T-helper 2 cell treated with Interferon-gamma antibody and Interleukin-4, amounts not matched to agents 5 μg/mL and 100 μg/mL, for 36 hours (primary cell): ENCODE measurements around the gene ART3.

ENCODE experiments used
- DNase-seq: peaks from one replicate; pipeline ENCODE4 v3.0.0; 2021; ENCODE audit warnings: low spot score
- H3K27ac Mint-ChIP-seq: one replicate; pipeline ENCODE4 v1.8.0; 2021; ENCODE audit warnings: mild to moderate bottlenecking, mixed read lengths
- H3K27me3 Mint-ChIP-seq: one replicate; pipeline ENCODE4 v1.8.0; 2021; ENCODE audit warnings: low read depth, mixed read lengths
- H3K36me3 Mint-ChIP-seq: one replicate; pipeline ENCODE4 v1.8.0; 2021; ENCODE audit warnings: low read depth, mixed read lengths
- H3K4me1 Mint-ChIP-seq: one replicate; pipeline ENCODE4 v1.8.0; 2021; ENCODE audit warnings: low read depth, mixed read lengths
- H3K4me3 Mint-ChIP-seq: one replicate; pipeline ENCODE4 v1.8.0; 2022; ENCODE audit warnings: mild to moderate bottlenecking, moderate library complexity, mixed read lengths
- H3K9me3 Mint-ChIP-seq: one replicate; pipeline ENCODE4 v1.8.0; 2021; ENCODE audit warnings: mixed read lengths

Gene ART3

DNA sequence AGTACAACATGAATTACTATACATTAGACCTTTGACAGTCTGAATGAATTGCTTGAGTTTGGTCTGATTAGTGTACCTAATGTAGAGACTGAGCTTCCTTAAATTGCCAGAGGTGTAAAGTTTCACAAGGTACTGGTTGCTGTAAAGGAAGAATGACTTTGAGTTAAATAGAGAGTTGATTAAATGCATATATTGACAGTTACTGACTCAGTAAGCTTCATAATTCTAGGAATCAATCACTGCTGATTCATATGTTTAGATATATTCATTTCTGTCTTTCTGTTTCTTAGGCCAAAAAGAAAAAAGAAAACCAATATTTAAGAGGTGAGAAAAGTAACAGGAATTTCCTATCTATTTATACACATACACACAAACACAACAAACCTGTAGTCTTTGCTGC lies 16.2 kb upstream of the ART3 start:
- peaks cover 60% of the 10 kb centered on the region for H3K4me1 Mint-ChIP-seq
- peaks cover 2% of the 10 kb centered on the region for H3K27me3 Mint-ChIP-seq
- no peak overlapping the region for H3K27ac Mint-ChIP-seq
- no peak for DNase-seq
- H3K4me3 Mint-ChIP-seq = peak overlapping the region; percentile 14
- H3K36me3 Mint-ChIP-seq = no peaks in the 10 kb centered on the region
- H3K9me3 Mint-ChIP-seq = no peaks in the 10 kb centered on the region

DNA sequence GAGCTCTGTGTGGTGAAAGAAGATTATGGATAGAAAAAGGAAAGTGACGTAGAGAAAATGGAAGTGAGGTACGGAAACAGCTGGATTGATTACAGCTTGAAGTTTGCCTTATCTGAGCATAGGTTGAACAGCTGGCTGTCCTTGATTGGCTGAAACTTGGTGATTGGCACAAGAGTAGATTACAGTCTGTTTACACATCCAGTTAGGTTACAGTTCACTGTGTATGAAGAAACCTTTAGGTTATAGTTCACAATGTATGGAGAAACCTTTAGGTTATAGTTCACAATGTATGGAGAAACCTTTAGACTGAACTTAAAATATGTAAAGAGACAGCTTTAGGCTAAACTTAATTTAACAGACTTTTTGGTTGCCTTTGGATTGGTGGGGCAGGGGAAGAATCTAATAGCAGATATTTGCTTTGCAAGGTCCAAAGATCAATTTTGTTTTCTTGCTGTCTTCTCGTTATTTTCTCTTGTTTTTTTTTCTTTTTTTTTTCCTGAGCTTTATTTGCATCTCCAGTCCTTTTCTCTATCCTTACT lies 15.6 kb upstream of the ART3 start:
- Mint-ChIP-seq H3K4me1 (peaks cover 57% of the 10 kb centered on the region), H3K27ac (no peak overlapping the region), H3K9me3 (no peaks in the 10 kb centered on the region), H3K4me3 (peak overlapping the region; percentile 34), H3K27me3 (no peaks in the 10 kb centered on the region), H3K36me3 (no peaks in the 10 kb centered on the region)
- no peak for DNase-seq

DNA sequence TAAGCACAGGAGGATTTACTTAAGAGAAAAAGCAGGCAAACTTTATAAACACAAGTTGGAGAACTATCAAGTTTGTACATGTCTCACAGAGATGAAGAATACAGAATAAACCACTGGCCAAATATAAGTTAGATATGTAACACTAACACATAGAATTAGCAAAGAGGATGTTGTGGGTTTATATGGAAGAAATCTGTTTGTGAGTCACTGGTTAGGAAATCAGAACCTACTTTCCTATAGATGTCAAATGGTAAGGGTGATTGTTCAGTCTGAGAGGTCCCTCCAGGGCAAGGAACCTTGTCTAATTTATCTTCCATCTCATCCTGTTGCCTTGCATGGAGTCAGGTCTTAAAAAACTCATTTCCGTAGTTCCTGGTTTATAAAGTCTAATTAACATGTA lies 14.8 kb upstream of the ART3 start:
- Mint-ChIP-seq H3K36me3 (no peaks in the 10 kb centered on the region), H3K9me3 (no peaks in the 10 kb centered on the region), H3K27me3 (no peaks in the 10 kb centered on the region), H3K4me1 (peaks cover 58% of the 10 kb centered on the region), H3K27ac (peak overlapping the region; percentile 33), H3K4me3 (peak overlapping the region; percentile 18)
- DNase-seq = peak; percentile 29

DNA sequence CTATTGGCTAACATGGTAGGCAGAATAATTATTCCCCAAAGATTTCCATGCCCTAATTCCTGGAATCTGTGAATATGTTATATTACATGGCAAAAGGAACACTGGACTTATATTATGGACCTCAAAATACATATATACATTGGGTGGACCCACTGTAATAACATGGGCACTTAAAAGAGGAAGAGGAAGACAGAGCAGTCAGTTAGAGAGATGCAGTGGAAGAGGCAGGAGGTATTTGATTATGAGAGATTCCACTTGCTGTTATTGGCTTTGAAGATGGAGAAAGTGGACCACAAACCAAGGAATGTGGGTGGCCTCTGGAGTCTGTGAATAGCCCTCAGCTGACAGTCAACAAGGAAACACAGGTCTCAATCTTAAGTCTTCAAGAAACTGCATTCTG lies 14.0 kb upstream of the ART3 start:
- Mint-ChIP-seq H3K4me3 (no peak overlapping the region), H3K27ac (no peak overlapping the region), H3K27me3 (no peaks in the 10 kb centered on the region), H3K4me1 (peaks cover 50% of the 10 kb centered on the region), H3K9me3 (no peaks in the 10 kb centered on the region), H3K36me3 (no peaks in the 10 kb centered on the region)
- DNase-seq = no peak

DNA sequence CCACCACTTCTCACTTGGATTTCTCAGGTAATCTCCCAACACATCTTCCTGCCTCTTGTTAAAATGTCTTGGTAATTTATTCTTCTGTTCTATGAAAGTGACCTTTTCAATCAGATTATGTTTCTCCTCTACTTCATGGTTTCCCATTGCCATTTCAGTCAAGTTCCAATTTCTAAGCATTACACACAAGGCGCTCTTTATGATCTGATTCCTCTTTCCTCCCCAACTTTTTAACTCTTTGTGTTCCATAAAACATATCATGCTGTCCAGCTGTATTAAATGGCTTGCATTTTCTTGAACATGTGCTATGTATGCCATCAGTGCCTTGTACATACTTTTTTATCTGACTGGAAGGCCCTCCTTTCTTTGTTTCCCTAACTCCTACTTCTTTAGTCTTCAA lies 13.1 kb upstream of the ART3 start:
- Mint-ChIP-seq H3K4me3 (no peak overlapping the region), H3K36me3 (no peaks in the 10 kb centered on the region), H3K9me3 (no peaks in the 10 kb centered on the region), H3K27me3 (no peaks in the 10 kb centered on the region), H3K27ac (peak overlapping the region; percentile 14), H3K4me1 (peaks cover 44% of the 10 kb centered on the region)
- no peak for DNase-seq

DNA sequence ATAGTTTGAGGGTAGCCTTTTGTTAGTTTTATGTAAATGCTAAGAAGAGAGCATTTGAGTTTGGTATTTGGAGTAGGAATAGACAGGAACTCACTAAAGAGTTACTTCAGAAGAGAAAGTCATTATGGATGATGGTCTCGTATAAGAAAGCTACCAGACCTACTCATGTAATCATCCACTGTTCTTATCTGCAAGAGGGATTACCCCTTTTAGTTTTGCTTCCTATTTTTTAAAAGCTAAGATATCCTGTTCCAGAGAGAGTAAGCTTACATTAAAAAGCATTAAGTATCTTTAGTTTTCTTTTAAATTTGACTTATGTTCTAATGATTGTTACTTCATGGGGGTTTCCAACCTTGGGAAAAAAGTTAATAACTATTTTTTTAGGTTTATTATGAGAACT lies 12.5 kb upstream of the ART3 start:
- no peak overlapping the region for H3K4me3 Mint-ChIP-seq
- H3K27ac Mint-ChIP-seq = no peak overlapping the region
- no peak for DNase-seq
- H3K4me1 Mint-ChIP-seq = peaks cover 44% of the 10 kb centered on the region
- no peaks in the 10 kb centered on the region for H3K36me3 Mint-ChIP-seq
- no peaks in the 10 kb centered on the region for H3K9me3 Mint-ChIP-seq
- no peaks in the 10 kb centered on the region for H3K27me3 Mint-ChIP-seq

DNA sequence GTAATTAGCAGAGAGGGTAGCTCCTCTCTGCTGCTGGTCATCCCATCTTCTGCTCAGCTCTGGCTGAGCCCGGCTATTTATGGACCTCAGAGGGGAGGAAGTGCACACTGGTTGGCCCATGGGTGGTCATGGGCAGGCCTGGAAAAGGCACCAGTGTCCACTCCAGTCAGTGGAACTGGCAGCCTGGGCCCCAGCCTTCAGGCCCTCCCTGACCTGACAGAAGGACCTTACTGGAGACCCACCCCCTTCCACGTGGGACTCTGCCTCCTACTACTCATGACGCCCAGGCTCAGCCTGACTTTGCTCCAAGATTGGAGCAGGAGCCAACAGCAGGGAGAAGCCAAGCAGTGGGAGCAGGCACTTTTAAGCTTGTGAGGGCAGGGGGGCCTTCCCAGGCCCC lies 8.0 kb upstream of the ART3 start:
- Mint-ChIP-seq H3K4me1 (peaks cover 7% of the 10 kb centered on the region), H3K4me3 (no peak overlapping the region), H3K27ac (no peak overlapping the region), H3K27me3 (no peaks in the 10 kb centered on the region), H3K36me3 (no peaks in the 10 kb centered on the region), H3K9me3 (no peaks in the 10 kb centered on the region)
- no peak for DNase-seq

DNA sequence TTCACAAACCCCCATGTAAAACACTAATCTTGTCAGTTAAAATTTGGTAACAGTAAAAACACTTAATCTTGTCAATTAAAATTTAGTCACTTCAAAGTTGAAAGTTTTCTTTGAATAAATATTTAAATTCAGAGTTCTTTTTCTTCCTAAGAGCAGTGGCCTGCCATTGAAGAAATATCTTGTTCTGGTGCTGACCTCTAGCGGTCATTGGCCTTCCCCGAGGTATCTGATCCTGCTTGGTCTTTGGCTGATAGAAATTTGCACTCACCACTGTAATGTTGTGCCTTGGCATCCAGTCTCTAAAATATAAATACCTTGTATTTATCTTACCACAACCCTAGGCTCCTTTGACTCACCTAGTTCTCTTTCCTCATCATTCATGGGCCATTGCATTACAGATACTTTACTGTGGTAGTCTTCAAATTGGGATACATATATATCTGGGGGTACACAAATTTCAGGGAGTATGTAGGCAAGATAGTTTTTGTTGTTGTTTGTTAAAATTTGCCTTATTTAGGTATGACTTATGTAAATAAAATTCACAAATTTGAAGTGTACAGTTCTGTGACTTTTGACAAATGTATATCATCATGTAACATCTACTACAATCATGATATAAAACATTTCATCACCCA lies 6.7 kb upstream of the ART3 start:
- H3K27me3 Mint-ChIP-seq = no peaks in the 10 kb centered on the region
- no peaks in the 10 kb centered on the region for H3K9me3 Mint-ChIP-seq
- peak; percentile 46 for DNase-seq
- H3K4me3 Mint-ChIP-seq = no peak overlapping the region
- H3K4me1 Mint-ChIP-seq = peaks cover 2% of the 10 kb centered on the region
- no peak overlapping the region for H3K27ac Mint-ChIP-seq
- H3K36me3 Mint-ChIP-seq = no peaks in the 10 kb centered on the region

DNA sequence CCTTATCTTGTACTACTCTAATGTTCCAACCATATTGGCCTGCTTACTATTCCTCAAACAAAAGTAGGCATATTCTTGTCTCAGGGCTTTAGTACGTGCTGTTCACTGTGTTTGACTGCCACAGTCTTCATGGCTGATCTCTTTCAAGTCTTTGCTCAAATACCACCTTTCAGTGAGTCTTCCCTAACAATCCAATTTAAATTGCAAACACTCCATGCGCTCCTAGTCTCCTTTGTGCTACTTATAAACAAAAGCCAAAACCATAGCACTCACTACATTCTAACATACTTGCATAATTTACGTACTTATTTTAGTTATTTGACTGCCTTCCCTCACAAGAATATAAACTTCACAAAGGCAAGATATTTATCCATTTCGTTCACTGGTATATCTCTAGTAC lies 1.7 kb upstream of the ART3 start:
- H3K27me3 Mint-ChIP-seq = peaks cover 5% of the 10 kb centered on the region
- no peak for DNase-seq
- H3K36me3 Mint-ChIP-seq = no peaks in the 10 kb centered on the region
- H3K4me3 Mint-ChIP-seq = no peak overlapping the region
- H3K9me3 Mint-ChIP-seq = no peaks in the 10 kb centered on the region
- H3K4me1 Mint-ChIP-seq = no peaks in the 10 kb centered on the region
- H3K27ac Mint-ChIP-seq = no peak overlapping the region

DNA sequence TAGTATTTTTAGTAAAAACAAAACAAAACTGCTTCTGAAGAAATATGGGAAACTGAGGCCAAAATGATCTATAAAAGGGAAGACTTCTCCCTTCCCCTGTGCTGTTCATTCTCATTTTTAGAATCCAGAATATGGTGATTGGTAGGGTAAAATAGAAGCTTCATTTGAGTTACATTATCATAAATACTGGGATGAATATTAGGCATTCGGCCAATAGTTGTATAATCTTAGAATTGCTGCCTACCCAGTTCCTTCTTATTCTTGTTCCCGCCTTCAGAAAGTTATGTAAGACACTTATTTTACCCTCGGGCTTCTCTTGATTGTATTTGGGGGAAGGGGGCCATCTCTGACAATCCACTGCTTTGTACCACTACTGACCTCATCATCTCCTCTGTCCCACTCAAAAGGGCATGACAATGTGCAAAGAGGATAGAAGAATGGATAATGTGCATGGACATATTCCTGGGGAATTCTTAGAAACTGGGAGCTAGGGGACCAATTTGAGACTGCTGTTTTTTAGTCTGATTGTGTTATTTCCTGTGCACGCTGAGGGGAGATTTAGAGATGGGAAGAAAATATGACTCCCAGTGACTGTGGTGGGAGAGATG lies 588 bp downstream of the ART3 start:
- no peak overlapping the region for H3K4me3 Mint-ChIP-seq
- no peak for DNase-seq
- peaks cover 20% of the 10 kb centered on the region for H3K27me3 Mint-ChIP-seq
- no peaks in the 10 kb centered on the region for H3K36me3 Mint-ChIP-seq
- no peaks in the 10 kb centered on the region for H3K4me1 Mint-ChIP-seq
- H3K27ac Mint-ChIP-seq = no peak overlapping the region
- H3K9me3 Mint-ChIP-seq = no peaks in the 10 kb centered on the region

DNA sequence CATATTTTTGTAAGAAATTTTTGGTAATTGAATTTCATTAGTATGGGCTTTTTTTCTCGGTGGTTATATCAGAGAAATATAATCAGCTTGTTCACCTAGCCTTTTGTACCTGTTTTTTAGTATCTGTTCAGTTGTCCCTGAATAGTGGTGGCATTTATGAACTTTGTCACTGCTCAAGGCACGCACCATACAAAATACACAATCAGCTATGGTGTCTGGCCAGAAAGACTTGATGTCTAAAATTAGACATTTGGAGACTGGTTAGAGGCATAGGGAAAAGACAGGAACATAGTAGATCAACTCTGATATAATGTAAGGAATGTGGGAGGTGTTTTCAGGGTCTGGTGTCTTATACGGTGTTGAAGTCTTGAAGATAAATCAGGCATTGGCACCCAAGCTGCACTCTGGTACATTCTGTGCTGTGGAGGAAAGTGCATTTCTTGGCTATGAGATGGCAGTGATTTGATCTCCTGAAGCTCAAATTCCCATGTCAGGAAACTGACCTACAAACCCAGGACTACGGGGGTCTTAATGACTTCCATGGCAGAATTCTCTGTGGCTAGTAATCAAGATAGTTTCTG lies 3.6 kb downstream of the ART3 start:
- Mint-ChIP-seq H3K27ac (no peak overlapping the region), H3K4me1 (peaks cover 2% of the 10 kb centered on the region), H3K9me3 (no peaks in the 10 kb centered on the region), H3K36me3 (no peaks in the 10 kb centered on the region), H3K4me3 (no peak overlapping the region), H3K27me3 (peaks cover 28% of the 10 kb centered on the region)
- DNase-seq = no peak

DNA sequence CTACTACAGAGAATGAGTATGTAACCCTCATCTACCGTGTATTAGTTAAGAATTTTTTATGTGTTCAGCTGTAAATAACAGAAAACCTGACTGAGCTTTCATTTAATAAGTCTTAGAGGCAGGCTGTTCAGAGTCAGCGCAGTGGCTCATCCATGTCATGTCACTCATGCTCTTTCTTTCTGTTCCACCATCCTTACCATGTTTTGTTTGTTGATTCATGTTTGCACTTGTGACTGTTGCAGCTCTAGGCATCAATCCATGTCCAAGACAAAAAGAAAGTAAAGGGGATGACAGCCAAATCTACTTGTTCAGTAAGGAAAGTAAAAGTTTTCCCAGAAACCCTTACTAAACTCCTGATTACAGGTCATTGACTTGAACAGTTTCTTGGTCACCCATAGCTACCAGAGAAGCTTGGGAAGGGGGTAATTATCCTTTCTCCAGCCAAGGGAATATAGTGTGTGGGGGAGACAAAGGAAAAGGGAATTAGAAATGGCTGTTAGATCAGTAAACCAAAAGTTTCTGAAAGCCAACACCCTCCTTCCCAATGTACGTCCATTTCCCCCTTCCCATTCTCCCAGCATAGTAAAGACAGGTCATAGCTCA lies 9.0 kb downstream of the ART3 start:
- Mint-ChIP-seq H3K27ac (no peak overlapping the region), H3K9me3 (no peaks in the 10 kb centered on the region), H3K4me1 (peaks cover 4% of the 10 kb centered on the region), H3K36me3 (no peaks in the 10 kb centered on the region), H3K4me3 (no peak overlapping the region), H3K27me3 (peaks cover 23% of the 10 kb centered on the region)
- DNase-seq = no peak

DNA sequence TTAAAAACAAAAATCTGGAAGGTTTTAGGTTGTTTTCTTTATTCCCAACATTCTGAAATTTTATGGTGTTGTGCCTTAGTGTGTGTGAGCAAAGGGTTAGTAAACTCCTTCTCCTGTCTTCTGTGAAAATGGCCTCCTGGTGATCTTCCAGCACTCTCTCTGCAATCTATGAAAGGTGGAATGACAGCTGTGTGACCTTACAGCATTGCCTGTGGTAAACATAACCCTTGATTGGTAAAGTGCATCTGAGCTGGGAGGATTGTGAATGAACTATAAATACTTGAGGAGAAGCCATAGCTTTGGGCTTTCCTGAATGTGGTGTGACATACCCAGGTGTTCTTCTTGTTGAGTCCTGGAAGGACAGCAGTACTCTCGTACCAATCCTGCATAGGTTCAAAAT lies 10.0 kb downstream of the ART3 start:
- Mint-ChIP-seq H3K4me1 (peaks cover 8% of the 10 kb centered on the region), H3K9me3 (no peaks in the 10 kb centered on the region), H3K27me3 (peaks cover 18% of the 10 kb centered on the region), H3K4me3 (no peak overlapping the region), H3K36me3 (no peaks in the 10 kb centered on the region), H3K27ac (no peak overlapping the region)
- no peak for DNase-seq

DNA sequence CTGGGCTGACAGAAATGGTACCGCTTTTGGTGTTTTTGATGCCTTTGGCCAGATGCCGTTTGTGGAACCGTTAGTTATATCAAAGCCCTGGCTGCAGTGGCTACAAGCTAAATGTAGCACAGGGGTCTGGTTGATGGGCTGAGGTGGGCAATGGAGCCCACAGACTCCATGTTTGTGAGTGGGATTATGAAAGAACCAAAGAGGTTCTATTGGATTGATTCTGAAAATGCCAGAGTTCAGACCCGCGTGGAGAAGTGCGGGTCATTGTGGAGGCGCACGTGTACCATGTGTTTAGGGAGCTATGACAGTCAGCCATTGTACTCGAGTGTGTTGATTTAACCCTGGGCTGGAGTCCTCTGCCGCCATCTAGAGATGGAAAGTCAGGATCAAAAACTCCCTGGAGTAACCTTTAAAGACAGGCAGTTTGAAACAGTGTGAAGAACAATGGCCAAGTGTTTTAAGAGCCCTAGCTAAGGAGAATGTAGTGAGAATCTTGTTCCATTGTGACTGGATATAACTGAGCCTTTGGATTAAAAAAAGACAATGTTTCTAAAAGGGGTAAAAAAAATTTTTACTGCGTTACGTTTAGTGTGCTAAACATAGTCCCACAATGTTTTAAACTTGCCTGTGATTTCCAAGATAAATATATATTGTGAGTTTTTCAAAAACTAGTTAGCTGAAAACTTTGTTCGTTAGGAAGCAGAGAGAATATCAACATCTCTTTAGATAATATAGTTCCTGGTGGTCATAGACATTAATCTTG lies 12.7 kb downstream of the ART3 start:
- H3K27me3 Mint-ChIP-seq = peaks cover 7% of the 10 kb centered on the region
- no peak for DNase-seq
- H3K4me3 Mint-ChIP-seq = no peak overlapping the region
- no peak overlapping the region for H3K27ac Mint-ChIP-seq
- H3K9me3 Mint-ChIP-seq = no peaks in the 10 kb centered on the region
- no peaks in the 10 kb centered on the region for H3K36me3 Mint-ChIP-seq
- peaks cover 17% of the 10 kb centered on the region for H3K4me1 Mint-ChIP-seq
